HG03025 (cell line): ENCODE results near the gene CAST.
A peak's percentile ranks its signal among the peaks of the same experiment; 100 is the strongest.
"Not testable (repeated sequence)": the region's sequence is repeated elsewhere in the genome, so short reads cannot be mapped to it uniquely, and the experiment has no call there.

Source experiments
- ATAC-seq: cut with Tn5 transposase; IDR thresholded peaks from one replicate; pipeline ENCODE4 v1.9.1; 2021; ENCODE audit warnings: mild to moderate bottlenecking, moderate library complexity; ENCODE audit not compliant: unreplicated experiment, low FRiP score

Gene CAST

DNA sequence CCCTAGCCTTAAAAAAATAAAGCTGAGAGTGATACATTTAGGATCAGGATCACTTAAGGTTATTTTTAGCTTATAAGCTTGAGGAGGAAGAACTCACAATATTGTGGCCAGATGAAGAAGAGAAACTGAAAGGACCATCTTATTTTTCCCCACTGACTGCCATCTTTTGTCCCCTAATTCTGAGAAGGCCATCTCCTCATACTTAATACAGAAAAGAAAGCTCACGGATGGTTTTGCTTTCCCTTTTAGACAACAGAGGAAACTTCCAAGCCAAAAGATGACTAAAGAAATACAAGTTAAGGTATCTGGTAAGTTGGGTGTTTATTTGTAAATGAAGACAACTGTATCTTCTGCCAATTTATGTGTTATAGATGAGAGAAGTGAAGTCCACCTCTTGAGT, 109.2 kb downstream of the CAST start:
- ATAC-seq: no peak

DNA sequence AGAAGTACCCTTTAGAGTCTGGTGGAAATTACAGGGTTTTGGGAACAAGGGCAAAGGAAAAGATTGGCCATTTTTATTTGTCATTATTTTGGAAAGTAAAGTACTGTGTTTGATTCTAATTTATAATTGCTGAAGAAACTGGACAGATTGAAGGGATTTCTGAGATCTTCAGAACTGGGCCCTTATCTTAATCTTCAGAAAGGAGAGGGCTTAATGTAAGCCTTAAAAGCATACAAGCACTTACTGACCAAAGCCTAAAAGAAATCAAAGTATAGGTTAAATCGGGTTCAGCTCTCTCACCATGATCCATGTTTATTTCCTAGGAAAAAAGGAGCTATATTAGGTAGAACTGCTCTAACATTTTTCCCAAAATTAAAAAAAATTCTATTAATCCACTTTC, 109.9 kb downstream of the CAST start:
- no peak for ATAC-seq

DNA sequence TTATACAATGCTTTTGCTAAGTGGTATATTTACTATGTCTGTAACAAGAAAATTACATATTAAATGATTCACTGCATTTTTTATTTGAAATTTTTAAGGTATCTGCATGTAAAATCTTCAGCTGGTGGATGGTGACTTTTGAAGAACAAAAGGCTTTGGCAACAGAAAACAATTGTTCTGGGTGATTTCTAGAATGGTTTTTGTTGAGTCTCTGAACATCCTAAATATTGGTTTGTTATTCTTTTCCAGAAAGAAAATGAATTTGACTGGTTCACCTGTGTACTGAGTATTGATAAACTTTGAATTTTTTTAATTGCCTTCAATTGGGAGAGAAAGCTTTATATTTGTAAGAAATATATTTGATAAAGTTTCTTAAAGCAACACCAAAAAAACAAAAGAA, 110.4 kb downstream of the CAST start:
- ATAC-seq: no peak

DNA sequence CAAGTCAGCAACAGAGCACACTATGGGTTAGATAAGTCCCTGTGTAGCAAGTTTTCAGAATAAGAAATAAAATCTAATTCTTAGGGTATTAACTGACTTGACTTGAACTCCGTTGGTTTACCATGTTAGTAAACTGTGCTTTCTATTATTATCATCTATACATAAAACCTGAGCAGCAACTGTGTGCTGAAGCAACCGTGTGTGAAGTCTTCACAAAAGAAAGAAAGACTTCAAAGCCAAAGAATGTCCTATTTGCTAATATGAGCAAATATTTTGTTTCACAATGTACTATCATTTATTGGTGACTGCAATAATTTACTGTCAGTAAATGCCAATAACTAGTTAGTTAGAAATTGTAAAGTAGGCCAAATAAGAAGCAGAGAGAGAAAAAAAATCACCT, 112.9 kb downstream of the CAST start:
- no peak for ATAC-seq

DNA sequence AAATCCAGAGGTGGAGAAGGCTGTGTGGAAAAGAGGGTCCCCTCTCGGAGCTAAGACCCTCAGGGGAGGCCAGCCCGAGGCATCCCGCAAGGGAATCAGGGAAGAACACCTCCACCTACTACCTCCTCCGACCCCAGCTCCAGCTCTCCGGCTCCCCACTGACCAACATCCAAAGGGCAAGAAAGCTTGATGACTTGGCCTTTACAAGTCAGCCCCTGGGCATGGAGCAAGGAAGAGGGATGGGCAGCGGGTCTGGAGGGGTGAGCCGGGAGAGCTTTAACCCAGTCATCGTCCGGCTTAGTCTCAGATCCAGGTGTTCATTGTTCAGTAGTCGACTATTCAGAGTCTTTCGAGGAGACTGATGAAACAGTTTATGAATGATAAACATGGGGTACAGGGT, 113.5 kb downstream of the CAST start:
- ATAC-seq: no peak

DNA sequence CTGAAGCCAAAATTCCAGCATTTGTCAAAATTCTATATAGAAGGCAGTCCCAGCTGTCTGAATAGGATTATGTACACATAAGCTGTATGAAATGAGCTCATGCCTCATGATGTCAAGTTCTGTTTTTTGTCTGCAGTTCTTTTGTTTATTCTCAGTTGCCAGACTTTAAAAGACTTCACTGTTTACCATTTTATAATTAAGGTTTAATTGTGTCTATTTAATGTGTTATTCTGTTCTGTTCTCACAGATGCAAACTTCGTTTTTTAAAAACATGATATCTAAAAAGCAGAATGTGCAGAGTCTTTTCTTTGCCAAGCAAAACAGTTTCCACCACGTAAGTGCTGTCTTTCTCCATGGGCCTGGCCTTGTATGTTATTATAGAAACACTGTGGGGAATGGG, 114.4 kb downstream of the CAST start:
- no peak for ATAC-seq

DNA sequence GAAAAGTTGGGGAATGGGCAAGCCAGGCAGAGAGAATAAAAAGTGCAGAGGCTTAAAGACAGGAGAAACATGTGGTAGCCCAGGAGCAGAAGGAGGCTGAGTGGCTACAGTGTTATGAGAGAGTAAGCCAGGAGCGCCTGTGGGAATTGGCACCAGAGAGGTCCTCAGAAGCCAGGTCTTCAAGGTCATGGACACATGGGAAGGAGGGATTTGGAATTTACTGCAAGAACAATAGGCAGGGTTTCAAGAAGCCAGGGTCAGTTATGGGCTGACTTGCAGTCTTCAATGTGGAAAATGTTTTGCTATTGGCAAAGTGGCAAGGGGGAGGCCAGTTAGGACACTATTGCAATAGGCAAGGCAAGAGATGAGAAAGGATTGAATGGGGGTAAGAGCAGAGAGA, 116.2 kb downstream of the CAST start:
- ATAC-seq: no peak

DNA sequence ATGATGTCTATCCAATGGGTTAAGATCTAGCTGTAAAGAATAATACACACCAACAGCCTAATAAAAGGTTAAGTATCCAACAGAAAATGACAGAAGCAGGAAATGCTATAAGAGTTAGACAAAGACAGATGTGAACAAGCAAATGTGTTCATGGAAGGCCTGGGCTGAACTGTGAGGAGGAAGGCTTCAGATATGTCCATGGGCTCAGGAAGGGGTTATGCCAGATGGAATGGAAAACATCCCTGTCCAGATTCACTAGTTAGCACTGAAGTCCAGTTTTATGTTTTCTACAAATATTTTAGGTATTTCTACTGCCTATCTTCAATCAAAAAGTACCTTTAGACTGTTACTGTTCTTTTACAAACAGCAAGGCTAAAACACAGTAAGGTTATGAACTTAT, 118.5 kb downstream of the CAST start:
- no peak for ATAC-seq

DNA sequence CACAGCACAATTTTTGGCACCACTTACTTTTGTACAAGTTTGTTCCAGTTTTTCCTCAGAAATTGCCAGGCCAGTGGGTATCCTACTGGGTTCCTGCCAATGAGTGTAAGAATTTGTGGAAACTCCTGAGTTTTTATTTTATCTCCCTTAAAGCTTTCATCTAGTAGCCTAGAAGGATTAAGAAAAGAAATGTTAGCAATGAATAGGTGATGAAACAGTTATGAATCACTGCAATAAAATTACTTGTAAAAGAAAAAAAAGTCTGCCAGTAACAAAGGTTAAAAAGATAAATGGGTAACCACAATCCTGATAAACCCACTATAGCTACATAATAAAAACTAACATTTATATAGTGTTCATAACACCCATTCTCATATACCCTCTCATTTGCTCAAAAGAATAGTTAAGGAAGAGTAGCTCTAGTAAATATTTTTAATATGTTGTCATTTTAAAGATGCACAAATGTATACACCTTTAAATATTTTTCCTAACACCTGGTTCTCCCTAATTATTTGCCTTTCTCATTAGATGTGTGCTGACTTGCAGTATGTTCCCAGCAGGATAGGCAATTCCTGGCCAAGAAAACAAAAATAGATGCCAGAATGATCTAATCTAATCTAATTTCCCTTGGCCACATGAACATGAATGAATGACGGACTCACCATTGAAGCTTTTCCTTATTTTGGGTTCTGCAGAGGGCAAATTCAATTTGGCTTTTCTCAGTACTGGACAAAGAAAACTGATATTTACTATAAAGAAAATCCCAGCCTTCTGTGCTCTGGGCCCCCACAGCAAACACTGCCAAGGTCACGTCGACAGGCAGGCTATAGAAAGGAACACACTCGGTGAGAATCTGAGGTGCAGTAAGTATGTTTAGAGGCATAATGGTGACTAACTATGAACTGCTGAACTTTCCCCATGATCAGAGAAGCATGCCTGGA, 119.1 kb downstream of the CAST start:
- ATAC-seq: no peak

DNA sequence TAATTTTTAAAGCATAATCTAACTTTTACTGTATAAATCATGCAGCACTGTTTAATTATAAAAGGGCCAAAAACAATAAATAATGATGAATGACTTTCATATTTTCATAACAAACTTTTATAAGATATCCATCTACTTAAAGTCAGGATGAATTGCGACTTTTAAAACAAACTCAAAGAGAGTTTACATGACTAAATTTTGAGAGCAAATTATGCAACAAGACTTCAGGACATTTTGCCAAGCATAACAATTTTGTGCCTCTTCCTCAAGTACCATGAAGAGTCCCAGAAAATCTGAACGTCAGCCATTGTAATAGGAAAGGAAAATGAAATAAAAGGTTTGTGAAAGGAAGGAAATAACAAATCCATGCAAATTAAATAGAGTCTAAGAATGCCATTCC, 121.2 kb downstream of the CAST start:
- no peak for ATAC-seq

DNA sequence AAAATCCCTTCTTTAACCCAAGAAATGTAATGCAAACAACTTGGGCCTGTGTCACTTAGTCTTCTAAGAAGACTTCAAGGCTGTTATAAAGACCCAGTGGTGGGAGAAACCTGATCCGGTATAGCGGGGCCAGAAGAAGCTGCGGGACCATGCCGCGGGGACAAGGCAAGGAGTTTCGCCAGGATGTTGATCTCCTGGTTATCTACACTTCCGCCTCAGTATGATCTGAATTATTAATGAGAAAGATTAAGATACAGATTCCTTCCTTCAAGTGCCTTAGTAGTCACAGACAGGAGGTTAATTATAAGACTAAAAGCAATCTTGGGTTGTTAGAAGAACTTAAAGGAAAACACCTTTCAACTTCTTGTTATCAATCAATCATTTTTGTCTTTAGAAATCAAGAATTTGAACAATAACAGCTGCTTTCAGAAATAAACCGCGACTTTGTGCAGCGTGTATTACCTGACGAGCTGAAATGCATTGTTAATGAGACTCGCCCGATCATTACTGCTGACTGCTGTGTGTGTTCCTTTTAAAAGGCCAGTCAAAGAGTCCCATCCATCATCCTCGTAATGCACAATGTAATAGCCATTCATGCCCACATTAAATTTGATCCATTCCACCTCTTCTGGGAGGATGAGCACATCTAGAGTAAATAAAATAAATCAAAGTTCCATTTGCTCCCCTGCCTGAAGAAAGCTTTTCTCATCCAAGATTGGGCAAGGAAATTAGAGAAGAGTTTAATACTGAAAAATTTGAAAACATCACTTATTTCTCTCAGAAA, 123.3 kb downstream of the CAST start:
- ATAC-seq: no peak

DNA sequence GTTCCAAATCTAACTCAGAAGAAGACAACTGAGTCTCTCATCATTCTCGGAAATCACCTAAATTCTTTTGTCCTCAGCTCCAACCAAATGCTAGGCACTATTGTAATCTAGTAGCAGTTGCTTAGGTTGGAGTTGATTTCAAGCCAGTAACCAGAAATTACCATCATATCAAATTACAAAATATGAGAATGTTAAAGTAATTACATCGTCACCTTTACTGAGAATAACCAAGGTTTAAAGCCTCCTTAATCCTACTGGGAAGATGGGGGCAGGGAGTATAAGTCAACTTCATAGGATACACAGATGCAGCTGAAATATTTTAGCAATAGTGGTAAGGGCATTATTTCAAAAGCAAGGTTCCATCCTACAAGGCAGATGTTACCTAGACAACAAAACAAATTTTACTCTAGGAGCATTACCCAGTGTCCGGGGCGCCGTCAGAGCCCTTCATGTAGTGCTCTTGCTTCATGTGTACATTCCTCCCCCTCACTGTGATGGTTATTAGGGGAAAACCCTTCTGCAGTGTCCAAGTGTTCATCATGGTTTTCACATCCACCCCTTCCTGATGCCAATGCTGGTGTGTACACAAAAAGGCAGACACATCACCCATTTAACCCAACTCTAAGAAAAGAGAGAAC, 126.1 kb downstream of the CAST start:
- no peak for ATAC-seq

DNA sequence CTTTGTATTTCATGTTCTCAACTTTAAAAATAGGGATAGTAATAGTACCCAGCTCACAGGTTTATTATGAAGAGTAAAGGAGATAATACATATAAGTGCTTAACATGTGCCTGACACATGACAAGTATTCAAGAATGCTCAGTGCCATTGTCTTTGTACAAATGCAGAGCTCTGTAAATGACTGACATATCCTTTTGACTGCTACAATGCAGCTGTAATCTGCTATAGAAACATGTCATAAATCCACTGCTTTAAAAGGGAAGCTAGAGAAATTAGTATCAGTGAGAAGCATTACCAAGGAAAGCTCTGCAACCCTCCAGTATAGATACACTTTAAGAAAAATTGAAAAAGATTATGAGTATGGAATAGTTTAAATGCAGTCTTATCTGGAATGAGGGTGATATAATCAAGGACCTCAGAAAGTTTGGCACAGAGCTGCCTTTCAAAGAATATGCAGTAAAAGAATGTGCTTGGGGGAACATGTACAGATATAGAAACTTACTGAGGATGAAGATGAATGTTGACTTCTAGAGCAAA, 127.7 kb downstream of the CAST start:
- ATAC-seq: no peak

DNA sequence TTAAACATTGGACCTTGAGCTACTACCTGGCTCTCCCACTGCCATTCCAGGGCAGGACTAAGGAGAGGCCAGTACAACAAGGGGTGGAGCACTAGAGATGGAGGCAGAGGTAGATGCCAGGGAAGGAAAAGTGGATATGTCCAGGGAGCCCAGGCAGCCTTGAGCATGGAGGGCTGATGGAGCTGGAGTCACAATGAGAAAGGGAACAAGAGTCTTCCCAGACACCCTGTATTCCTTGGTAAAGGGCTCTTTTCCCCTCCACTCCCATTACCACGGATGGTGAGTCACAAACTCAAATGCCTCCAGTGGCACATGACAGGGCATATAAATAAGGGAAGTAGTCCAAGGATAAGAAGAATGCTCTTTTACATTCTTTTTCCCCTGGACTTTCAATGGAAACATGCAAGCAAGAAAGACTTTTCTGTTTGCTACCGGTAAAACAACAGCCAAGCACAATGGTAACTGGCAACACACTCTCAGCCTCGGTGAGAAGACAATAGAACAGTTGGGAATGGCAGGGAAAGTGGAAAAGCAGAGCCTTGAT, 128.9 kb downstream of the CAST start:
- no peak for ATAC-seq

DNA sequence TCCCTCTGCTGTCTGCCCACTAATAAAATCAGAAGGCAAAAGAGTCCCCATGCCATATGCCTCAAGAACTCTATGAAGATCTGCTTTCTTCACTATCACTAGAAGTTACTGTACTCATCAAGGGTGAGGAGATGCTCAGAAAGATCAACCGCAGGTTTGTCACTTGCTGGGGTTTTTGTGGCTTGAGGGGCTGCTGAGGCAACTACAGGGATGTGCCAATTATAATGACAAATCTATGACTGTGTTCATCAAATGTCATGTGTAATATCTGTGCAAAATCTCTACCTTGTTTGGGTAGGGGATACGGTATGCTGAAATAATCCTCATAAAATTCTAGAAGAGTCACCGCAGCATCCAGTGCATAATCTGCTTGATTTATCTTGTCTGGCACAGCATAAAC, 132.6 kb downstream of the CAST start:
- no peak for ATAC-seq

DNA sequence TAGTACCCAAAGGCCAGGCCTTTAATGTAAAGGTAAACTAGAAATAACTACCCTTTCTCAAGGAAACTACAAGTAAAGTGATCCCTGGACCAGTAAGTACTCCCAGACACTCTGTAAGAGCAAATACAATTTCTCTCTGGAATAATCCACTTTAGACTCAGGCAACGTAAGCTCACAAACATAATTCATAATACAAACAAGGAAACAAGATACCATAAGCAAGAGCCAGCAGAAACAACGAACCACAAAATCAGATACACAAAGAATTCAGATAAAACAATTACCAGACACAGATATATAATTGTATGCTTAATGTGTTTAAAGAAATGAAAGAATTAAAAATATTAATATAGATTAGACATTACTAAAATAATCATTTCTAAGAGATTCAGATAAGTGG, 133.4 kb downstream of the CAST start:
- ATAC-seq: no peak

DNA sequence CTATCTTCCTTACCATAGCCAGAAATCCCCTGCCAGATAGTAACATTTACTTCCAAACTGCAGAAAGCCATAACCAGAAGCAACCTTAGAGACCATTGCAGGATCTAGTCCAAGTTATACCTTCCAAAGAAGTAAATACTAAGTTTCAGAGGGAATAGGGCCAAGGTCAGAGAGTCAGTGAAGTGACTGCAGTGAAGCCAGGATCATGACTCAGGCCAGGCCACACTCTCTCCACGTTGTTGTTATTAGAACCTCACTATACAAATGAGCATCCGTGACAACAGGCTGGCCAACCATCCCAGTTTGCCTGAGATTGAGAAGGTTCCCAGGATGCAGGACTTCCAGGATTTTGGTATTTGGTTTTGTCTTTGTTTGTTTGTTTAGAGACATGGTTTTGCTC, 134.3 kb downstream of the CAST start:
- ATAC-seq: no peak

DNA sequence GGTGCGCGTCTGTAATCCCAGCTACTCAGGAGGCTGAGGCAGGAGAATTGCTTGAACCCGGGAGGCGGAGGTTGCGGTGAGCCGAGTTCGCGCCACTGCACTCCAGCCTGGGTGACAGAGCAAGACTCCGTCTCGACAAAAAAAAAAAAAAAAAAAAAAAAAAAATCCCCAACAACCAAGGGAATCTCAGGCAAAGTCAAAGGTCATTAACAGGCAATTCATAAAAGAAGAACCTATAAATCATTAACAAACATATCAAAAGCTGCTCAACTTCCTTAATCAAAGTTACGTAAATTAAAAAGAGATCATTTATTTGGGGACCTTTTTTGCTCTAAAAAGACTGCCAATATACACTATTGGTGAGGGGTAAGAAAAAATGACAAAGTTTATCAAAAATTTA, 139.5 kb downstream of the CAST start:
- not testable (repeated sequence) for ATAC-seq

DNA sequence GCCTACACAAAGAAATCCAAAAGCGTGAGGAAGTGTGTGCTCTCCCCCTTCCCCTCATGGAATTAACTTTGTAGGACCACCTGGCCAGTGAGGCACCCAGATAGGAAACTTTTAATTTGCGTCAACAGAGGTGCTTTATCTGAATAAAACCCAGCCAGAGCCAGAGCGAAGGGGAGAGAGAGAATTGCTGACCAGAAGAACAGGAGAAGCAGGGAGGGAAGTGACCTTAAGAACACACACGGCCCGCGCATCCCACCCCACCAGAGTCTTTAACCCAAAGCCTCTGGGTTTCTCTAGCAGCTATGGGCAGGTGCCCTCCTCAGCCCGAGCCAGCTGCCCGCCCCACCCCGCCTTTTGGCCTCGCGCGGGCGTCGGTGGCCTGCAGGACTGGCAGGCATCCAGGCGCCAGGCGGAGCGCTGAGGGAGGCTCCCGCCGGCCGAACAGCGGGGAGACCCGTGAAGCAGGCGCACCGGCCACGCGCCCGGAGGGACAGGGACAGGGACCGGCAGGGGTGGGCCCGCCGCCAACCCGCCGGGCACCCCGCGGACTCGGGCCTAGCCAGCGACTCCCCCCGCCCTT, 145.0 kb downstream of the CAST start:
- peak; percentile 43 for ATAC-seq

DNA sequence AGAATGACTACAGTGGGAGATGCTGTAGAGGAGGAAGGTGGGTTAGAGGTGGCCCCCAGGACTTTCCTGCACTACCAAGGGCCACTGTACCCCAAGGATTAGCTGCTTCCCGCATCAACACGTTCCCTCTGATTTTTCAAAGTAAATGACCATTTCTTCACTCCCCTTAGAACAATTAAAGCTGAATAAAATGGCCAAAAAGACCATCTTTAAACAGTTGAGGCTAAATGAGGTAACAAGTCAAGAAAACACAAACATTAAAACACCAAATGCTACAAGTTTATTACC, 146.3 kb downstream of the CAST start:
- no peak for ATAC-seq
